SH-SY5Y (cell line): ENCODE data around the gene ERICH3.

ENCODE experiments used
- GATA2 ChIP-seq: IDR thresholded peaks from 2 replicates; pipeline ENCODE4 v1.6.1; 2011; ENCODE audit warnings: mild to moderate bottlenecking, low read depth, low read length
- GATA3 ChIP-seq: IDR thresholded peaks from 2 replicates; pipeline ENCODE4 v1.6.1; 2011; ENCODE audit warnings: low read depth, mild to moderate bottlenecking, low read length, moderate library complexity

DNA sequence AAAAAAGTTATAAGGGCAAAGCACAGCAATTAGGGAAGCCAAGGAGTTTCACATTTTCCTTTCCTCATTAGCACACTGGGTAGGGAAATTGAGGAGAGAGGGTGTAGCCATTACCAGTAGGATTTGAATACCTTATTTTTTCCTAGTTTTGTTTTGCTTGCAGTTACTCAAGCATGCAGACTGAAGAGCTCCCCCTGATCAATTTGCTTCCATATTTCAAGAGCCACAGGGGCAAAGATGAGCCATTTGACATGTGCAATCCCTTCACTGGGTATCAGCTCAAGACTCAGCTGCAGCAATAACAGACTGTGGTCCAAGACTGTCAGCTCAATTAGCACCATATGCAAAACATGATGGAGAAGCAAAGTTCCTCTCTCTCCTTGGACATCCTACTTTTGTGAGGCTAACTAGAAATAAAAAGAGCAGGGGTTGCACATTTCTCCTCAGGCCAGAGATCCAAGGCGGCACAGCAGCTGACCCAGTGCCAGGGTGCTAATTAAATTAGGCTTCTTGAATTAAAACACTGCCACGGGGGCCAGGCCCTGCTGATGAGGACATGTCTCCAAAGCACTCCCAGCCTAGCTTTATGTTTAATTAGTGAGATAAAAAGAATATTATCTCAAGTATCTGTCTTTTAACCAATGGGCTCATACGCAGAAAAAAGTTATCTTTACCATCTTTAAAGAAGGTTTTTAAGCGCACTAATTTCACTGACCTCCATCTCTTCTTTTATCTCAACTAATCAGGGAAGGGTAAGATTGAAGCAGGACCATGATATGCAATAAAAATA is 124.4 kb downstream of the ERICH3 start:
- TF ChIP-seq GATA3: peak; percentile 92
- TF ChIP-seq GATA2: peak; percentile 74
